ENCODE measurements around the gene CMBL.

CMBL gene

DNA sequence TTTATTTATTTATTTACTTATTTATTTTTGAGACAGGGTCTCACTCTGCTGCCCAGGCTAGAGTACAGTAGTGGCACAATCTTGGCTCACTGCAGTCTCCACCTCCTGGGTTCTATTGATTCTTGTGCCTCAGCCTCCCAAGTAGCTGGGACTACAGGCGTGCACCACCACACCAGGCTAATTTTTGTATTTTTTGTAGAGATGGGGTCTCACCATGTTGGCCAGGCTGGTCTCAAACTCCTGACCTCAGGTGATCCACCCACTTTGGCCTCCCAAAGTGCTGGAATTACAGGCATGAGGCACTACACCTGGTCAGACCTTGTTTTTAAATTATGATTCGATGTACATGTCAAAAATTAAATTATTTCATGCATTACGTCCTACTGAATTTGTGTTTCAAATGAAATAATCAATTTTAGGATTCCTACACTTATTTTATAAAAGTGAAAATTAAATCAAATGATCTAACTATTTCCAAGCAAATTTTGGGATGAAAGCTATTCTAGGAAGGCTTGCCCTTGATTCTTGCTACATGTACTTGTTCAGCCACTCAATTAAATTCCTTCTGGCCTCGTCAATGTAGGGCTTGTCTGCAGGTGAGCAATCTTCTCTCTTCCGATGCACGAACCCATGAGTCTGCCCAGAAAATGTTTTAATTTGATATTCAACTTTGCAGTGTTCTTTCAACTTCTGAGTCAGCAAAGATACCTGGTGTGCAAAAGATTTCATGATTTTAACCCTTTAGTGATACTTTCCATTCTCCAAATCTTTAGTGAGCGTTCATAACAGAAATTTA, 27.6 kb downstream of the CMBL start:
- POLR2A ChIA-PET = no interaction called here
- CTCF ChIA-PET = no interaction called here
- DNase-seq (ENCODE audit: extremely low spot score) = no peak
- TF ChIP-seq ARNT (IDR thresholded peaks at IDR 0.05) (no peak), FOXA1 (IDR thresholded peaks at IDR 0.05) (no peak), HDGF (IDR thresholded peaks at IDR 0.05; ENCODE audit: borderline replicate concordance) (no peak), TARDBP (IDR thresholded peaks at IDR 0.05) (no peak), ZNF384 (IDR thresholded peaks at IDR 0.05) (no peak), NFRKB (IDR thresholded peaks at IDR 0.05) (no peak), L3MBTL2 (conservative IDR thresholded peaks at IDR 0.05) (no peak), BHLHE40 (IDR thresholded peaks at IDR 0.05; ENCODE audit: borderline replicate concordance) (no peak)

DNA sequence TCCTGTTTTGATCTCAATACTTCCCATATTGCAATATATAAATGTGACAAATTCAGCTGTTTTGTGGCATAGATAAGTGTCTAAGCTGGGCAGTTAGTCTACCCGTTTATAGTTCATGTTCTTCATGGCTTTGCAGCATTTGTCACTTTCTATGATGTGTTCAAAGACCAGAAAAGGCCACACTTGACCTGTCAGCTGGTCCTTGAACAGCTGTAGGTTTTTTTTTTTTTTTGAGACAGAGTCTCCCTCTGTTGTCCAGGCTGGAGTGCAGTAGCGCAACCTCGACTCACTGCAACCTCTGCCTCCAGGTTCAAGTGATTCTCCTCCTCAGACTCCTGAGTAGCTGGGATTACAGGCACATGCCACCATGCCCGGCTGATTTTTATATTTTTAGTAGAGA, 28.4 kb downstream of the CMBL start:
- TF ChIP-seq BHLHE40 (IDR thresholded peaks at IDR 0.05; ENCODE audit: borderline replicate concordance) (no peak), LEF1 (IDR thresholded peaks at IDR 0.05; ENCODE audit: borderline replicate concordance) (no peak), HDGF (IDR thresholded peaks at IDR 0.05; ENCODE audit: borderline replicate concordance) (no peak), SP1 (IDR thresholded peaks at IDR 0.05) (no peak), FOXK2 (IDR thresholded peaks at IDR 0.05) (no peak), NFRKB (IDR thresholded peaks at IDR 0.05) (no peak), TARDBP (IDR thresholded peaks at IDR 0.05) (no peak)
- TF ChIP-seq, protein P1, sequence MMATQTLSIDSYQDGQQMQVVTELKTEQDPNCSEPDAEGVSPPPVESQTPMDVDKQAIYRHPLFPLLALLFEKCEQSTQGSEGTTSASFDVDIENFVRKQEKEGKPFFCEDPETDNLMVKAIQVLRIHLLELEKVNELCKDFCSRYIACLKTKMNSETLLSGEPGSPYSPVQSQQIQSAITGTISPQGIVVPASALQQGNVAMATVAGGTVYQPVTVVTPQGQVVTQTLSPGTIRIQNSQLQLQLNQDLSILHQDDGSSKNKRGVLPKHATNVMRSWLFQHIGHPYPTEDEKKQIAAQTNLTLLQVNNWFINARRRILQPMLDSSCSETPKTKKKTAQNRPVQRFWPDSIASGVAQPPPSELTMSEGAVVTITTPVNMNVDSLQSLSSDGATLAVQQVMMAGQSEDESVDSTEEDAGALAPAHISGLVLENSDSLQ (IDR thresholded peaks at IDR 0.05) = no peak
- ChIA-PET POLR2A (no interaction called here), CTCF (no interaction called here)
- DNase-seq (ENCODE audit: extremely low spot score) = no peak

DNA sequence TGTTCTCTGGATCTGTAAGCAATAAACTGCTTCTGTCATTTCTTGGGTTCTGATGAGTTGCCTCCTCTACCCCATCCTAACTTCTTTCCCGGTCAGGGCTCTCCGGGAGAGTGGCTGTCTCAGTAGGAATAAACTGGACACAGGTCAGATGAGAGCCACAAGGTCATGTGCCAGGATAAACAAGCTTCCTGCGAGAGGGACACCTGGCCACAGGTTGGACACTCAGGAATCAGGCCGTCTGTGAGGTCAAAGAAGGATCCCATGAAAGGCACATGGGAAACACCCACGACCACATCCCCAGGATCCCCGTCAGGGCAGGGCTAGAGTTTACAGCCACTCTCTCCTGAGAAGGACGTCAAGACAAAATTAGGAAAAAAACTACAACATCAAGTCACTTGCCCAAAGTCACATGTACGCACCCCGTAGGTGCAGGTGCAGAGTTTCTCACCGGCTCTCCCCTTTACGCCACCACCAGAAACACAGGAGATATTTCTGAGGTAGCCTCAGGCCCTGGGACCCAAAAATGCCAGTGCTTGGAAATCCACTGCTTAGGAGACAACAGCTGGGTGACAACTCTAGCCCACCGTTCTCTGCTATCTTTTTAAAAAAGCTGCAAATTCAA, 28.9 kb downstream of the CMBL start:
- ChIA-PET CTCF (interaction anchor here (0.6 kb wide), 1 partner anchor 78 kb away, joined by 3 read pairs; no protein-coding TSS in a partner anchor), POLR2A (no interaction called here)
- no peak for DNase-seq (ENCODE audit: extremely low spot score)
- TF ChIP-seq HDGF (IDR thresholded peaks at IDR 0.05; ENCODE audit: borderline replicate concordance) = no peak
- TF ChIP-seq TARDBP (IDR thresholded peaks at IDR 0.05) = no peak
- no peak for TF ChIP-seq LEF1 (IDR thresholded peaks at IDR 0.05; ENCODE audit: borderline replicate concordance)
- TF ChIP-seq BHLHE40 (IDR thresholded peaks at IDR 0.05; ENCODE audit: borderline replicate concordance) = no peak
- TF ChIP-seq ARNT (IDR thresholded peaks at IDR 0.05) = no peak
- no peak for TF ChIP-seq ZNF384 (IDR thresholded peaks at IDR 0.05)
- no peak for TF ChIP-seq SUZ12 (IDR thresholded peaks at IDR 0.05)
- TF ChIP-seq NFRKB (IDR thresholded peaks at IDR 0.05) = no peak
- TF ChIP-seq SP1 (IDR thresholded peaks at IDR 0.05) = no peak
- TF ChIP-seq, protein P1 (IDR thresholded peaks at IDR 0.05) = no peak
- no peak for TF ChIP-seq FOXM1 (IDR thresholded peaks at IDR 0.05; ENCODE audit: borderline replicate concordance)
- TF ChIP-seq FOXA1 (IDR thresholded peaks at IDR 0.05) = no peak
- TF ChIP-seq L3MBTL2 (conservative IDR thresholded peaks at IDR 0.05) = no peak
- no peak for TF ChIP-seq FOXK2 (IDR thresholded peaks at IDR 0.05)
- no peak for TF ChIP-seq CTBP1 (IDR thresholded peaks at IDR 0.05; ENCODE audit: borderline replicate concordance)
- TF ChIP-seq ELF4 (IDR thresholded peaks at IDR 0.05) = no peak

DNA sequence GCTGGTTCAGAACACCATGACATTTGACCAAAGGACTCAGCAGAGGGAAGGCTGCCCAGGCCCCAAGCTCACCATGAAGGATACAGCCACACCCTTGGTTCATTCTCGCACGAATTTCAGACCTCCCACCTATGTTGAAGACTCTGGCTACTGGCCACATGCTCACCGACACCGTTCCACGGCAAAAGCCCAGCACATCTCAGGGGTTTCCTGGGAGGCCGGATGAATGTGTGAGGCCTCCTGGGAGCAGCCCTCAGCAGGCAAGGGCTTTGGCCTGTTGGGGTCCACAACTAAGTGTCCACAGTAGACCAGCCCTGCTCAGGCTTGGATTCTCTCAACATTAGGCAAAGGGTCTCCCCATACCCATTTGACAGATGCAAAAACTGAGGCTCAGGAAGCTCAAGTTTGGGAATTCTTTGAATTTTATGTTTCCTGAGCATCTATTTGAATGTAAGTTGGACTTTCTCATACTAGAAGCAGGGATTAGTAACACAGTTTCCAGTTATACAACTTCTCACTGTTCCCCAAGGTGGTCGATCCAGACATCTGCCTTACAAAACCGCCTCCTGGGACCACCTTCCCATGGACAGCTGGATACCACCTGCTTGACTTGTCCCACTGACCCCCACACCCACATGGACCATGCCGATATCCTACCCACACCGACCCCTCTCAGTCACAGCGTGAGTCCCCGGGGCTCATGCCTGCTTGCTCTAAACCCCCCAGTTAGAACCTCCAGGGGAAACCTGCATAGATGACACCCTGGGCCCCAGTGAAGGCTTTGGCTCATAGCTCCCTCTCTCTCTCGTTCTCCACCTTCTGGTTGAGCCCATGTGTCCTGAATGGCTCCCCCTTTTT, 29.7 kb downstream of the CMBL start:
- DNase-seq (ENCODE audit: extremely low spot score) = no peak
- no peak for TF ChIP-seq FOXK2 (IDR thresholded peaks at IDR 0.05)
- no peak for TF ChIP-seq SUZ12 (IDR thresholded peaks at IDR 0.05)
- ChIA-PET CTCF (interaction anchor here (0.6 kb wide), 1 partner anchor 79 kb away, joined by 3 read pairs; no protein-coding TSS in a partner anchor), POLR2A (no interaction called here)

DNA sequence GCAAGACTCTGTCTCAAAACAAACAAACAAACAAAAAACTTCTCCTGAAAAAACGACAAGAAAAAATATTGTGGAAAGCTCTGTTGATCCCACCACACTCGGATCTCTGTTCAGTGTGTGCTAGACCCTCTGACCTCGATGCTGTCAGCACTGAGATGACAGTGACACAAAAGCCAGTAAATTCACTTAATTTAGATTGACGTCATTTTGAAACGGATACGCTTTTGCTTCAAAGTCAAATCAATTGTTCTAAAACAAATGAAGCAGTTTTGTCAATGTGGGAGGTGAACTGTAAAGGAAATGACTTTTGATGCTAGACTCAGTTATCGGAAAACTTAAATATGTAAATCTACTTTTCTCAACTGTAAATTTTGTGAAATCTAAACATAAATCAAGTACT, 31.0 kb downstream of the CMBL start:
- ChIA-PET CTCF (no interaction called here), POLR2A (no interaction called here)
- TF ChIP-seq, protein P1 (IDR thresholded peaks at IDR 0.05) = peak; percentile 44
- no peak for TF ChIP-seq LEF1 (IDR thresholded peaks at IDR 0.05; ENCODE audit: borderline replicate concordance)
- no peak for DNase-seq (ENCODE audit: extremely low spot score)

DNA sequence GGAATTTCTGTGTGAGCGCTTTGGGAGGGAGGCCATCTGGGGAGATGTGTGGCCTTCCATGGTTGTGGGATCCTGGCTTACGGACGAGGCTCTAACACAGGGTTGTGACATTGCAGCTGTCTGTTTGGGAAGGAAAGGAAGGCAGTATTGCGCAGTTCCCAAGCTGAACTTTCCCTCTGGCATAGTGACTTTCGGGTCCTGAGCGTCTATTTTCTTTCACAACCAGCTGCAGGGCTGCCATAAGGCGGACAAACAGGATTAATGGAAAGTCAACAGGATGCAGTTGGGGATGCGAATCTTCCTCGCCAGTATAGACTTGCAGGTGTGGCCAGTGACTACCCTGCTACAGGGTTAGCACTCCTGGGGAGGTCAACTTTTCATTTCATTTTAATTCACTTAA, 31.7 kb downstream of the CMBL start:
- CTCF ChIA-PET = interaction anchor here (1.3 kb wide), 1 partner anchor 8 kb away, joined by 3 read pairs; no protein-coding TSS in a partner anchor
- no peak for DNase-seq (ENCODE audit: extremely low spot score)
- POLR2A ChIA-PET = no interaction called here
- TF ChIP-seq SP1 (IDR thresholded peaks at IDR 0.05) (no peak), CTBP1 (IDR thresholded peaks at IDR 0.05; ENCODE audit: borderline replicate concordance) (no peak), L3MBTL2 (conservative IDR thresholded peaks at IDR 0.05) (no peak), TARDBP (IDR thresholded peaks at IDR 0.05) (no peak), SUZ12 (IDR thresholded peaks at IDR 0.05) (no peak), ZNF384 (IDR thresholded peaks at IDR 0.05) (no peak)
- TF ChIP-seq, protein P1 (IDR thresholded peaks at IDR 0.05) = no peak

All from HEK293T (cell line).